Mammary epithelial cell (primary cell): ENCODE results near the gene ATP13A1.

ENCODE experiments used
- CTCF ChIP-seq, 2 donors: IDR thresholded peaks in 1 of 2; conservative IDR thresholded peaks in 1 of 2; 2 replicates each; pipeline ENCODE4 v1.5.1; 2011 to 2012; ENCODE audit warnings: inconsistent platforms in 2 of 2, low read length in 2 of 2, mild to moderate bottlenecking in 2 of 2, control low read depth in 1 of 2, low read depth in 1 of 2; ENCODE audit not compliant: insufficient read depth in 1 of 2; ENCODE audit errors: extremely low read depth in 1 of 2
- EZH2 ChIP-seq: IDR thresholded peaks from 2 replicates; pipeline ENCODE4 v1.6.1; 2012; ENCODE audit warnings: low read length, inconsistent platforms, borderline replicate concordance

GRCh38 chr19:19649580-19649995 lies 13.9 kb downstream of the ATP13A1 start:
- TF ChIP-seq CTCF (conservative IDR thresholded peaks at IDR 0.05 in 1 of 2, IDR thresholded peaks at IDR 0.05 in 1 of 2; ENCODE audit: extremely low read depth in 1 of 2, insufficient read depth in 1 of 2, low read depth in 1 of 2, low read length in 2 of 2) = no peak
- no peak for TF ChIP-seq EZH2
